HG03575 (cell line): Measurements from ENCODE around the gene POU3F3.

ENCODE experiments used
- ATAC-seq: cut with Tn5 transposase; IDR thresholded peaks from one replicate; pipeline ENCODE4 v1.9.1; 2021; ENCODE audit not compliant: unreplicated experiment, insufficient number of reproducible peaks, low FRiP score; ENCODE audit errors: extremely low read depth

The POU3F3 gene

DNA sequence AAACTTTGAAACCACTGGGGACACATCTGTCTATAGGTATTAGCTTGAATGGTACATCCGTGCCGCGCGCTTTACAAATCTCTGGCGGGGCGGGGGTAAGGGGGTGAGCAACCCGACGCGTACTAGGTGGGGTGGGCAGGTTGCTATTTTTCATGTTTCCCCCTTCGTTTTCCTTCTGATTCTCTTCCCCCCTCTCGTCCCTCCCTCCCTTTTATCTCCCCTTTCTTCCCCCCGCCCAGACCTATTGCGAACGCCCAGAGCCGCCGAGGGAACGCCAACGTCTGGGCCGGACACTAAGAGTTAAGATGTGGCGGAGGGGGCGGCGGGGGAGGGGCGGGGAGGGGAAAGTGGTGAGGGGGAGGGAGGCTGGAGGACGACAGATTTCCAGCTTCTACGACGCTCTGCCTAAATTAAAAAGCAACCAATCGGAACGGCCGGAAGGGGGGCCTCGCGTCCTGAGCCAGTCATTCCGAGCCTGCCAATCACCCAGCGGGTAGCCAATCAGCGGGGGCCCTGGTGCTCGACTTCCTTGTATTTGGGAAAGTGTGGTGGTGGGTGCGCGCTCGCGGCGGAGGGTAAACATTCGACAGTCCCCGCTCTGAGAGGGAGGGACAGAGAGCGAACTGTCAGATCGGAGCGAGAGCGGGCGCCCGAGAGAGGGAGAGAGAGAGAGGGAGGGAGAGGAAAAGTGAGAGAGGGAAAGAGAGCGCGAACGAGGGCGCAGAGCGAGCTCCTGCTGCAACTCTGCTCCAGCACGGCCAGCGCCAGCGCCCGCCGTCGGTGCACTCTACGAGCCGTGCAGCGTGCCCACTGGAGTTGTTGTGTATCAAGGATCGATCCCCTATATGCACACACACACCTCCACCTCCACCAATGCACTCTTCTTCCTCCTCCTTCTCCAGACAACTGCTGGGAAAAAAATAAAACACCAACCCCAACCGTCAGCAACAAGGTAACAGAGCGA is at the start of gene POU3F3:
TSS of gene POU3F3 (plus strand) at position 582 of the 964 bp plus-strand sequence. CDS start 1,396 bp downstream, outside the sequence.
- no peak for ATAC-seq

DNA sequence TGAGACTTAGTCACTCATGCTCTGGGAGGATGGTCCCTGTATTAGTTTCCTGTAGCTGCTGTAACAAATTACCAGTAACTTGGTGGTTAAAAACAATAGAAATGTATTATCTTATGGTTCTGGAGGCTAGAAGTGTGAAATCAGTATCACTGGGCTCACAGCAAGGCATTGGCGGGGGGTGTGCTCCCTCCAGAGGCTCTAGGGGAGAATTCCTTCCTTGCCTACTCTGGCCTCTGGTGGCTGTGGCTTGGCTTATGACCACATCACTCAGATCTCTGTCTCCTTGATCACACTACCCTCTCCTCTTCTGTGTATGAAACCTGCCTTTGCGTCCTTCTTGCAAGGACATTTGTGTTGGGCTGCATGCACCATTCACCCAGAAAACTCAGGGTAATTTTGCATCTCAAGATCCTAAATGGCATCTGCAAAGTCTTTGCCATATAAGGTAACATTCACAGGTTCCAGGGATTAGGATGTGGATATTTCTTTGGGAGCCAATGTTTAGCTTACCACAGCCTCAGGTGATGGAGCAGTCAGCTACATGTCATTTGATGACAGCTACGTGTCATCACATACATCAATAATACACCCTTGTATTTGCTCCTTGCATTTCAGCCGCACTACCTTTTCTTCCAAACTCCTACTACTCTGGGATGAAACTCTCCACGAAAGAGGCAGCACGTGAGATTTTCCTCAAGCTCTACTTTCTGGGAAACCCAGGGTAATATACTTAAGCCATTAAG is 49.6 kb upstream of the POU3F3 start:
- no peak for ATAC-seq

DNA sequence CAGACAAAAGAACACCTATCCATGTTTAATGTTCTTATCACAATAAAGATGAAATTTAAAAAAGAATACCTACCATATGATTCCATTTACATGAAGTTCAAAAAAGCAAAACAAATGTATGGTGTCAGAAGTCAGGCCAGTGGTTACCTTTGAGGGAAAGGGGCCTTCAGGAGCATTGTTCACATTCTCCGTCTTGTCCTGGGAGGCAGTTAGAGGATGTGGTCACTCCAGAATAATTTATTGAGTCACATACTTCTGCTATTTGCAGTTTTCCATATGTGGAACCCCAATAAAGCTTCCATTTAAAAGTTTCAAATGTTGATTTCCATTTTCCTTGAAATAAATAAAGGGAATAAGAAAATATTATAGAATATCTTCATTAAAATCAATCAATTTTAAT is 41.6 kb upstream of the POU3F3 start:
- no peak for ATAC-seq

DNA sequence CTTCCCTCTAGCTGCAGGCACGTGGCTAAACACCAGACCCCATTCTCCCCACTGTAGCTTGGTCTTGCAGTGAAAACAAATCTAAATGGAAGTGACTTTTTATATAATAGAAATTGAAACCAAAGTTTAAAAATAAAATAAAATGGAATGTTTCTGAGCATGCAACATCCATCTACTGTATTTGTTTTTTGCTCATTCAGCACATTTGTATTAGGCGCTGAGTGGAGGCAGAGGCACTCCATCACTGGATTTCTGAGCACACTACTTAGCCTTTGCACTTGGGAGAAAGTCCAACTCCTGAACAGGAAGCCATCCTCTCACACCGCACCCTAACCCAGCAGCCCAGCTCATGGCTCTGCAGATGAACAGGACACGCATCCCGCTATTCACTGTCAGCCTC is 37.8 kb upstream of the POU3F3 start:
- ATAC-seq: no peak

DNA sequence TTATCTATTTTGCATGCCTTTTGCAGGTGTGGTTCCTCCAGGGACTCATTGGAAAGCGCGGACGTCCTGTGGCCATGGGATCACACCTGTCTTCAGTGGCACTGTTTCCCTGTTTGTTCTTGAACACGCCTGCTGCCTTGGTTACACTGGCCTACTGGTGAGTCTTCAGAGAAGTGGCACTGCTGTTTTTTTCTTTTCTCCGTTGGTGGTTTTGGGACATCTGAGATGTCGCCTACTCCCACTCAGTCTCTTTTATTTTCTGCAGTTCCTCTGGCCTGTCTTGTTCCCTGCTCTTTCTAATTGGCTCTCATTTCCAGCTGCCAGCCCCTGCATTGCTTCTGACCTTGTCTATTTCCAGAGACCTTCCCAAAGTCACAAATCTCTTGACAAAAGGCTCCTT is 35.7 kb upstream of the POU3F3 start:
- ATAC-seq: no peak

DNA sequence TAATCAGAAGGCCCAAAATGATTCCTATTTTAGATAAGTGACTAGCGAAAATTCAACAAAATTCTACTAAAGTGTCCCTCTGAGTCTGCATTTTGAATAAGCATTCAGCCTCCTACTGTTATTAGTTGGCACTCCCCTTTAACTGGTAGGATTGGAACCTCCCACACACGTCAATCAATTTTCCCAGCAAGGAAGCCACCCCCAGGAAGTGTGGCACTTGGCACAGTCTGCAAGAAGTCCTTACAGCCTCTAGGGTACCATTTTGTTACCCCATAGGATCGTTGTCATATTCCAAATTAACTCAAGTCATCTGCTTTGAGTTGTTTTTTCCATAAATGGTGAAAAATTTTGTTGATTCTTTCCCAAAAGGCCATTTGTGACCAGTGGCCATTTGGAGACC is 33.8 kb upstream of the POU3F3 start:
- ATAC-seq: no peak

DNA sequence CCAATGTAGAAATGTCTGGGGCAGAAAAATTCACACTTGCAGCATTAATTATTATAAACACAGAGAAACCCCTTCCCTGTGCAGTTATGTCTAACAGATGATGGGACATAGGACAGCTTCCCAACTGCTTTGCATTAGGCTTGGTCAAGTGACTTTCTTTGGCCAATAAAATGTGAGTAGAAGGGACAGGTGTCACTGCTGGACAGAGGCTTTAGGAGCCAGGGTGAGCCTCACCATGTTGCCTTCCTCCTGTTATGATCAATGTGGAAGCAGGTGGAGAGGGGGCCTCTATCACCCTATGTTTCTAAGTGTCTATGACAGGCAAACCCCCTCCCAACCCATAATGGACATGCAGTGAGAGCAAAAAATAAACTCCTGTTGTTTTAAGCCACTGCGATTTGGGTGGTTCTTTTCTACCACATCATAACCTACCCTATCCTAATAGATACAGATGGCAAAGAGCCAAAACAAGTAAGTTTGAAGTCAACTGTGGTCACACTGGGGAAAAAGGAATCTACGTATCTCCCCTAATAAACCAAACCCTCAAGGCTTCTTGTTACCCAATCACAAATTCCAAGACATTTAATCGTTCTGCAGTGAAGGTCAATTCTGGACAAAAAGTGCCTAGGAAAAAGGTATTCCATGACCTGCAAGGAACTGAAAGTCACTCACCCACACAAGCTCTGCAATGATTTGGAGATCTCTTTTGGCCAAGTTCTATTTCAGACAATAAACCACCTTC is 28.6 kb upstream of the POU3F3 start:
- no peak for ATAC-seq

DNA sequence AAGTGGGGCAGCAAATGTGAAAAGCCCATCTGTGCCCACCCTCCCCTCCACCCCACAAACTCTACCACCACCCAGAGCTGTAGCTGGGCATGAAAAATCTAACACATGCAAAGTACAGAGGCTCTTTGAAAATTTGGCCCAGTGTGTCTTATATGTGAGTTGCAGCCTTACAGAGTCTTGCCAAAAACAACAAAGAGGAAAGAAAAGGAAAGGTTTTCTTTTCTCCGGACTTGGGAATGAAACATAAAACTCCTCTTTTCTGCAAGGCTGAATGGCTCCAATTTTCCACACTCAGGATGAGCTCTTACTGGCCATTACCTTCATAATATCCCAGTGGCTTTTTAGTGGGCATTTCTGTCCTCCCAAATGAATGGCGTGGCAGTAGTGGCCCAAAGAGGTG is 27.9 kb upstream of the POU3F3 start:
- no peak for ATAC-seq

DNA sequence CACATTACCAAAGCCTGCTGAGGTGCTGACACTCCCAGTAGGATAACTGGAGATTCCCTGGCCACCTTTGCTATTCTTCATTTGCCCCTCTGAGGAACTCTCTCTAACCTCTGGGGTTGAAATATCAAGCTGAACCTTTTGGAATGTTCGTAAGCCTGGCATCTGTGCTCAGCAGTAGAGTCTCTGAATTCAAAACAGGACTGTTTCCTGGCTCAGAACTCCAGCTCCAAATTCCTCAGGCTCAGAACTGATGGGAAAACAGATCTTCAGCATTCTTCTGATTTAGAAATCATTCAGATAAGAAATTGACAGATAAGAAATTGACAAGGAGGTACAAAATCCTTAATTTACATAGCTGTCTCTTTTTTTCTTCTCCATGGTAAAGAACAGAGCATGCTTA is 22.2 kb upstream of the POU3F3 start:
- ATAC-seq: no peak

DNA sequence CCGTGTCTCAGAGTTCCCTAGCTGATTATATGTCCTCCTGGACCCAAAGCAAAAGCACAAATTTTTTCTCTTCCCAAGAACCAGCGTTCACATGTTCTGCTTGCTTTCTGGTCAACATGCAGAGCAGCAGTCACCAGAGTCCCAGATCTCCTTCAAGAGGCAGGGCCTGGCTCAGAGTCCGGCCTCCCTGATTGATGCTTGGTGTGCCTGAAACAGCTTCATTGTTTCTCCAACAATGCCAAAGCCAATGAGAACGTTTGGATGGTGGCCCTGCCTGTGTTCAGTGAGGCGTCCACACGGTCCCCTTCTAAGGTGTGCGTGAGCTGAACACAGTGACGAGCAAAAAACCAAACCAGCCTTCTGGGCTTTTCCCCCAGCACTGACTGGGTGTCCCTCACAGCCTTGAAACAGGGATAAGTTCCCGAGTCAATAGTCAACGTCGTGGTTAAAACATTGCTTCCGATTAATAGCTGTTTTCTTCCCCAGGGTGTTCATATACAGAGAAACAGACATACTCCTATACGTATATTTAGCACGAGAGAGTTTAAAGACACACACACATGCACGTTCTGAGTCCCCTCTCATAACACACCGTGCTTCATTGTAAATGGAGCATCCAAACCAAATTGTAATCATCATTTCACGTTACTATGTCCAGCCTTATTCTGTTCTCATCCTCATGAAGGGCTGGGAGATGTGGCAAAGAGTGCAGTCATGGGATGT is 19.3 kb upstream of the POU3F3 start:
- no peak for ATAC-seq

DNA sequence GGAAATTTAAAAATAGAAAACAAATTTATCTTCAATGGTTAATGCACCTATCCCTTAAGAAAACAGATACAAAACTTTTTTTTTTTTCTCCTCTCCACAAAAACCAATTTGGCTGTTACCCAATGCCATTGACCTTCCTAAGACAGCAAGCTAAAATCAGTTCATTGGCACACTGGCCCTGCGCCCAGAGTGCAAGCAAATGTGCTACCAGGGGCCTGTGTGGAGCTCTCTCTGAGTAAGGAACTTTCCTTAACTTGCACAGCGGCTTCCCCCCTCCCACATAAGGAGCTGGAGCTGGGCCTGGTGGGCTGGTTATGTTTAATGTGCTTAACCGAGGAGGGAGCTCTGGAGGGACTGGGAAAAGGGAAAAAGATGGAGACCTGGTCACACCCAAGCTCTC is 17.6 kb upstream of the POU3F3 start:
- ATAC-seq: no peak

DNA sequence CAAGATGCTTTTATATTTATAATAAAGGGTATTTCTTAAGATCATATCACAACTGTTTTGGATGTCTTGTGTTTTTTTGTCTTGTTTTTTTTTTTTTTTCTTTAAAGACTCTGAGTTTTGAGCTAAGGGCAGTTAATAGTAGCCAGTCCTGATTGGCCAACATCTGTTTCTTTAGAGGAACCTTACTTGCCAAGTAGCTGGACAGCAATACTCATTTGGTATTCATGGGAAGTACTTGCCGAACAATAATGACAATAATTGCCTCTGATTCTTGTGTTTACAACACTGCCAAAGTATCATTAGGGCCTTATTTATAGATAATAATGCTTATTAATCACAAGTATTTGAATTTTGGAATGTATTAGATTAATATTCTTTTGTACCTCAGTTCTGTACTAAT is 17.1 kb upstream of the POU3F3 start:
- no peak for ATAC-seq

DNA sequence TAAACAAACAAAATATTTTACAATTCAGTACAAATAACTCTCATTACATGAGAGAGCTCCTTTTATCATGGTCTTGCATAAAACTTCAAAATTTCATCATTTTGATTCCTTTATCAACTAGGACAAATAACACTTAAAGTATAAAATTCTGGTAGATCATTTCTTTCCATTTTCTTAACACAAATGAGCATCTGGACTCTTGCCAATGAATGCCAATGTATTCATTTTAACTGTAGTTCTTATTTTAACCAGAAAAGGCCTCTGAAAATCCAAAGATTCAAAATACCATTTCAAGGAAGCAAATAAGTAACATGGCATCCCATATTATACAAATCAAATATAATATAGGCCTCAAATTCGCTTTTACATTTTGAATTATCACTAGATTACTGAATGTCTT is 13.8 kb upstream of the POU3F3 start:
- ATAC-seq: no peak

DNA sequence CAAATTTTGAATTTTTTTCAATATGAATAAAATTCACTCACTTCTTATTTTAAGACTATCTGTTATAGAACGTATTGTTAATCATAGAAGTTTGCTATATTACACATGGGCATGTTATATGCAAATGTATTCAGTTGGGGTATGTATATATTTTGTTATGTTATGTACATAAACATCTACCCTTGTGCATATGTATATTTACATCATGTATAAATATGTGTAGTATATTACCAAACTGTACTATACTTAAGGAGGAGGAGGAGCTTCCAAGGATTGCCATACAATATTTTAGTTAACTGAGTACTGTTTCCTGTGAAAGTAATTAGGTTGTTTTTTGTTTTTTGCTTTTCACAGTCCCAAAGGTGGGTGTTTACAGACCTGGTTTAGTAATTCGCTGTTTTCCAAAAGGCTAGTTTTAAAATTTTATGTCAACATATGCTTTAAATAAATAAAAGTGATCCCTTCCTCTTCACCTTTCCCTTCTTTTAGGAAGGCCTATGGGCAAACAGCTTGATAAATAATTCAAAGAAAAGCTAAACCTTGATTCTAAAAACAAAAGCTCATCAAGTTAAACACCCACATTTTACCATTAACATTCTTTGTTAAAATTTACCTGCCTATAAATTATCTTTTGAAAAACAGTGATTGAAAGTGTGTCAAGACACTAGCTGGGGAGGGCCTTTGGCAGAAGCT is 12.9 kb upstream of the POU3F3 start:
- no peak for ATAC-seq

DNA sequence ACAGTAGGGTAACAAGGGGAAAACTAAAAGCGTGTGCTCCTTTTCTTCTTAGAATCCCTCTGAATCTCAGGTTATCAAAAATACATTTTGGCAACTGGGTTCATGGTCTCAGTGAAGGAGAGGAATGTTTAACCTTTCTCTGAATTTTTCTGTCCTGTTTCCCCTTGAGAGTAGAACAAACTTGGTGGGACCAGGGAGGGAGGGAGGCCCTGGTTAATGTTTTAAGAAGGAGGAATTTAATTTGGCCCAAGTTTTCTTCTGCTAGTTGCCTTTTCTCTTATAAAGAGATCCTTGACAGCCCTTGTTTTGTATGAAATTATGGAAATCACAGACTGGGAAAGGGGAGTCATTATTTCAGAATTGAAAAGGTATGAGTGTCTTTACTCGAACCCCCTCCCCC is 12.2 kb upstream of the POU3F3 start:
- no peak for ATAC-seq

DNA sequence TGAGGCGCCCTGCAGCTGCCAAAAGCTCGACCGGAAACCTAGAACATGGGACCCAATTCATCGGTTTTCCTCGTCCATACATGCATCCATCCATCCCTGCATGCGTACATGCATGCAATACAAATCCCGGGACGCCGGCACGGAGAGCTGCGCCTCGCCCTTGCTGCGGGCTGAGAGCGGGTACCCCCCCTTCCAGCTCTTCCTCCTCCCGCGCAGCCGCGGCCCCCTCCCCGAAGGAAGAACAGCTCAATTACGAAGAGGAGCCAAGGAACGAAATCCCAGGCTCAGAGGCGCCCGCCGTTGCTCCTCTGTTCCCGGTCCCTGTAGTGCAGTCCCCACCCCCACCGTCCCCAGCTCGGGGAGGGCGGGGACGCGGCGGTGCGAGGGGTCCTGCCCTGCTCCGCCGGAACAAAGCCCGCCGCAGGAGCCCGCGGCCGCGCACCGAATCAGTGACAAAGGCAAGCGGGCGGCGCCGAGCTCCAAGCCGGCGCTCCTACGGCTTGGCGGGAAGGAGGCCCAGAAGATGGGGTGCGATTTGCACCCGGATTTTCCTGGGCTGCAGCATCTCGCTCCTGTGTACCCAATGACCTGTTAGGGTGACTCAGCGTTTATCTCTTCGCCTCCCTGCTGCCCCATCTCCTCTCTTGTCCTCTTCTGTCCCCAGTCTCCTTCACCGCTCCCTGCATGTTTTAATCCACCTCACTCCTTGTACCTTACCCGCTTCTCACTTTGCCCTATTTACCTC is 8.9 kb upstream of the POU3F3 start:
- ATAC-seq: no peak

DNA sequence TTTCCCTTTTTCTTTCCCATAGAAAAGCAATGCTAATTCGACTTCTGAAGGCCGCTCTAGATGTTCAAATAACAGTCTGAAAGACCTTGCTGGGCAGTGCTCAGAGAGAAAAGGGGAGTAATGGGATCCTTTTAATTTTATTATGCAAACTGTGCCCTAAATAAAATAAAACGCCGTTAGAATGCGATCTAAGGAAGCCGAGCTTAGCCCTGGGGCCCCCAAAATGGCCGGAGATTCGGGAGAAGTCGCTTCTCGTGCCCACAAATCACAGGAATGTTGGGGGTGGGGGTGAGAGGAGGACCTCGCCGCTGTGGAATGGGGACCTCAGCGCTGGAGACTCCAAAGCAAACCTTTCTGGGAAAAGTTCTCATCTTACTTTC is 8.4 kb upstream of the POU3F3 start:
- ATAC-seq: no peak
